ENCODE results near the gene DCAF4. TPM values are rescaled to one million over a fixed set of nuclear protein-coding genes. Genes with fewer than 3 reads are reported as not detected.

DCAF4 gene
- total RNA-seq, 1 experiment from 2014 or later: 23.4 TPM

- intact Hi-C loops (cut with micrococcal nuclease; ENCODE audit: unreplicated experiment): no loop called here
- ChIA-PET POLR2A (ENCODE audit: low non-redundant PET) (no interaction called here), CTCF (interaction anchor here (1.1 kb wide), 1 partner anchor 429 kb away, joined by 4 read pairs; no protein-coding TSS in a partner anchor)
- H3K4me3 ChIP-seq (ENCODE audit: low read depth, low read length, poor library complexity, severe bottlenecking): no peak overlapping the region
- no peaks in the 10 kb centered on the region for H3K9me3 ChIP-seq (ENCODE audit: low read depth, low read length, poor library complexity, severe bottlenecking)
- DNase-seq (ENCODE audit: low spot score): no peak
- no peaks in the 10 kb centered on the region for H3K4me1 ChIP-seq (ENCODE audit: insufficient read depth, low read length, poor library complexity, severe bottlenecking)
- no peaks in the 10 kb centered on the region for H3K27me3 ChIP-seq (replicated peaks; ENCODE audit: insufficient read depth, low read depth, low read length, poor library complexity)
- H3K27ac ChIP-seq (ENCODE audit: low read depth, low read length, poor library complexity, severe bottlenecking): no peak overlapping the region
- no TSS peak for BruUV-seq (replicated peaks)
- H3K36me3 ChIP-seq (ENCODE audit: insufficient read depth, low read length, poor library complexity, severe bottlenecking): peaks cover 15% of the 10 kb centered on the region
- TF ChIP-seq EZH2 (IDR thresholded peaks at IDR 0.05; ENCODE audit: borderline replicate concordance, low read depth, low read length, poor library complexity, severe bottlenecking) (no peak), CTCF (conservative IDR thresholded peaks at IDR 0.05; ENCODE audit: low read depth, low read length) (0 out of 2 replicates have a peak, but pooled peaks have one; percentile 19)
Observed at GRCh38 chr14:72942934-72943333, 16.7 kb downstream of the DCAF4 start.

GRCh38 chr14:72943876-72944430, 17.7 kb downstream of the DCAF4 start:
- no peaks in the 10 kb centered on the region for H3K4me1 ChIP-seq (ENCODE audit: insufficient read depth, low read length, poor library complexity, severe bottlenecking)
- H3K9me3 ChIP-seq (ENCODE audit: low read depth, low read length, poor library complexity, severe bottlenecking): no peaks in the 10 kb centered on the region
- no peaks in the 10 kb centered on the region for H3K27me3 ChIP-seq (replicated peaks; ENCODE audit: insufficient read depth, low read depth, low read length, poor library complexity)
- H3K27ac ChIP-seq (ENCODE audit: low read depth, low read length, poor library complexity, severe bottlenecking): no peak overlapping the region
- no peak overlapping the region for H3K4me3 ChIP-seq (ENCODE audit: low read depth, low read length, poor library complexity, severe bottlenecking)
- no peak for DNase-seq (ENCODE audit: low spot score)
- intact Hi-C loops (cut with micrococcal nuclease; ENCODE audit: unreplicated experiment): no loop called here
- TF ChIP-seq CTCF (conservative IDR thresholded peaks at IDR 0.05; ENCODE audit: low read depth, low read length): no peak
- no peak for TF ChIP-seq EZH2 (IDR thresholded peaks at IDR 0.05; ENCODE audit: borderline replicate concordance, low read depth, low read length, poor library complexity, severe bottlenecking)
- no TSS peak for BruUV-seq (replicated peaks)
- POLR2A ChIA-PET (ENCODE audit: low non-redundant PET): no interaction called here
- peaks cover 15% of the 10 kb centered on the region for H3K36me3 ChIP-seq (ENCODE audit: insufficient read depth, low read length, poor library complexity, severe bottlenecking)
- CTCF ChIA-PET: interaction anchor here (0.9 kb wide), 1 partner anchor 430 kb away, joined by 4 read pairs; no protein-coding TSS in a partner anchor

- Histone ChIP-seq H3K4me3 (ENCODE audit: low read depth, low read length, poor library complexity, severe bottlenecking) (no peak overlapping the region), H3K27me3 (replicated peaks; ENCODE audit: insufficient read depth, low read depth, low read length, poor library complexity) (no peaks in the 10 kb centered on the region), H3K36me3 (ENCODE audit: insufficient read depth, low read length, poor library complexity, severe bottlenecking) (peaks cover 11% of the 10 kb centered on the region), H3K4me1 (ENCODE audit: insufficient read depth, low read length, poor library complexity, severe bottlenecking) (no peaks in the 10 kb centered on the region), H3K27ac (ENCODE audit: low read depth, low read length, poor library complexity, severe bottlenecking) (no peak overlapping the region), H3K9me3 (ENCODE audit: low read depth, low read length, poor library complexity, severe bottlenecking) (no peaks in the 10 kb centered on the region)
- ChIA-PET POLR2A (ENCODE audit: low non-redundant PET) (no interaction called here), CTCF (no interaction called here)
- intact Hi-C loops (cut with micrococcal nuclease; ENCODE audit: unreplicated experiment): no loop called here
- TF ChIP-seq EZH2 (IDR thresholded peaks at IDR 0.05; ENCODE audit: borderline replicate concordance, low read depth, low read length, poor library complexity, severe bottlenecking): no peak
- TF ChIP-seq CTCF (conservative IDR thresholded peaks at IDR 0.05; ENCODE audit: low read depth, low read length): no peak
- no peak for DNase-seq (ENCODE audit: low spot score)
- BruUV-seq (replicated peaks): no TSS peak
Observed at GRCh38 chr14:72945356-72946027, 19.2 kb downstream of the DCAF4 start.
